Kidney (tissue), 14 donors: ENCODE data around the gene GLB1L2. TPM values are rescaled to one million over a fixed set of nuclear protein-coding genes. Genes with fewer than 3 reads are reported as not detected.
A peak's percentile ranks its signal among the peaks of the same experiment; 100 is the strongest.

Experiments
- DNase-seq, 5 donors: peaks; one replicate each; pipeline ENCODE4 v3.0.0-alpha.2; 2013 to 2020
- FAIRE-seq: peaks from 2 replicates; lab custom pipeline; 2012; peaks lifted over from hg19 to GRCh38; lab: Jason Lieb, UNC
- H3K27ac ChIP-seq, 2 donors: one replicate each; pipeline ENCODE4 v1.7.0; 2013; ENCODE audit warnings: low read depth in 2 of 2, low read length in 2 of 2, inconsistent platforms in 1 of 2
- H3K27me3 ChIP-seq: one replicate; pipeline ENCODE4 v1.7.1; 2013; ENCODE audit warnings: low read length, inconsistent platforms; ENCODE audit not compliant: control insufficient read depth, insufficient read depth
- H3K36me3 ChIP-seq, 3 donors: one replicate each; pipeline versions ENCODE4 v1.7.0 to v1.7.1; 2013; ENCODE audit warnings: low read length in 3 of 3, control low read depth in 1 of 3, inconsistent platforms in 1 of 3; ENCODE audit not compliant: insufficient read depth in 3 of 3, control insufficient read depth in 2 of 3
- H3K4me1 ChIP-seq, 3 donors: one replicate each; pipeline versions ENCODE4 v1.7.0 to v1.7.1; 2013; ENCODE audit warnings: low read length in 3 of 3, inconsistent platforms in 1 of 3, low read depth in 1 of 3; ENCODE audit not compliant: control insufficient read depth in 2 of 3, insufficient read depth in 2 of 3
- H3K4me3 ChIP-seq, 3 donors: one replicate each; pipeline versions ENCODE4 v1.7.0 to v1.8.1; 2013; ENCODE audit warnings: low read length in 3 of 3, control low read depth in 1 of 3, inconsistent platforms in 1 of 3
- H3K9ac ChIP-seq, 3 donors: one replicate each; pipeline versions ENCODE4 v1.7.0 to v1.7.1; 2013; ENCODE audit warnings: low read length in 3 of 3, control low read depth in 1 of 3, inconsistent platforms in 1 of 3
- H3K9me3 ChIP-seq, 3 donors: one replicate each; pipeline versions ENCODE4 v1.7.0 to v1.7.1; 2013; ENCODE audit warnings: low read length in 3 of 3, control low read depth in 1 of 3, inconsistent platforms in 1 of 3; ENCODE audit not compliant: control insufficient read depth in 2 of 3, insufficient read depth in 1 of 3
- CTCF ChIP-seq: IDR thresholded peaks from 3 replicates; pipeline ENCODE4 v1.5.1; 2012; ENCODE audit warnings: mild to moderate bottlenecking, moderate library complexity, borderline replicate concordance; ENCODE audit not compliant: insufficient read depth; ENCODE audit errors: extremely low read depth
- intact Hi-C: fragments of 100-400 bp; cut with DNase I; formaldehyde crosslinking; loops from one replicate; pipeline ENCODE4 v1.11.1; 2022
- polyA plus RNA-seq: library from polyadenylated mRNA; stranded (reverse); fragments of 350-450 nt; fragmentation: Illumina TruSeq; extraction: RNeasy Lipid Tissue Mini Kit (QIAGEN cat#74804); gene quantifications from one replicate; pipeline ENCODE4 v1.2.3, GENCODE V29; 2014; ENCODE audit warnings: low read depth, low replicate concordance; ENCODE audit not compliant: insufficient read depth
- total RNA-seq: library from RNA; stranded (reverse); fragmentation: NEBNext Ultra II Directional; extraction: Animal tissue kit (Norgen Biotek cat#: 25700); gene quantifications from one replicate; pipeline ENCODE4 v1.2.1, GENCODE V29; 2021
- donor health status: control.
- donor health status: control.
- donor health status: control.
- donor health status: control.
- donor health status: control.
- donor health status: DM: yes; HTN: yes; CAD: no.
- donor health status: Normal renal cell carcinoma (clear cell type).

The GLB1L2 gene
- total and polyA plus RNA-seq, 2 donors from 2014 or later: 10.0 to 26.1 TPM

GRCh38 chr11:134399293-134399654 is 67.5 kb downstream of the GLB1L2 start:
- no peaks in the 10 kb centered on the region for H3K36me3 ChIP-seq
- H3K4me1 ChIP-seq: no peaks in the 10 kb centered on the region
- DNase-seq (peak in 1 of 5 donors; percentile 37), FAIRE-seq (no peak)
- H3K4me3 ChIP-seq: no peak overlapping the region
- intact Hi-C loops: no loop called here
- TF ChIP-seq CTCF: no peak
- H3K9me3 ChIP-seq: no peaks in the 10 kb centered on the region
- no peaks in the 10 kb centered on the region for H3K27me3 ChIP-seq
- no peak overlapping the region for H3K9ac ChIP-seq
- no peak overlapping the region for H3K27ac ChIP-seq

GRCh38 chr11:134399996-134400395 is 68.2 kb downstream of the GLB1L2 start:
- H3K36me3 ChIP-seq: no peaks in the 10 kb centered on the region
- H3K27ac ChIP-seq: no peak overlapping the region
- no peaks in the 10 kb centered on the region for H3K9me3 ChIP-seq
- intact Hi-C loops: no loop called here
- TF ChIP-seq CTCF: no peak
- H3K4me1 ChIP-seq: no peaks in the 10 kb centered on the region
- no peak overlapping the region for H3K9ac ChIP-seq
- H3K4me3 ChIP-seq: no peak overlapping the region
- DNase-seq (no peak), FAIRE-seq (no peak)
- no peaks in the 10 kb centered on the region for H3K27me3 ChIP-seq

DNA sequence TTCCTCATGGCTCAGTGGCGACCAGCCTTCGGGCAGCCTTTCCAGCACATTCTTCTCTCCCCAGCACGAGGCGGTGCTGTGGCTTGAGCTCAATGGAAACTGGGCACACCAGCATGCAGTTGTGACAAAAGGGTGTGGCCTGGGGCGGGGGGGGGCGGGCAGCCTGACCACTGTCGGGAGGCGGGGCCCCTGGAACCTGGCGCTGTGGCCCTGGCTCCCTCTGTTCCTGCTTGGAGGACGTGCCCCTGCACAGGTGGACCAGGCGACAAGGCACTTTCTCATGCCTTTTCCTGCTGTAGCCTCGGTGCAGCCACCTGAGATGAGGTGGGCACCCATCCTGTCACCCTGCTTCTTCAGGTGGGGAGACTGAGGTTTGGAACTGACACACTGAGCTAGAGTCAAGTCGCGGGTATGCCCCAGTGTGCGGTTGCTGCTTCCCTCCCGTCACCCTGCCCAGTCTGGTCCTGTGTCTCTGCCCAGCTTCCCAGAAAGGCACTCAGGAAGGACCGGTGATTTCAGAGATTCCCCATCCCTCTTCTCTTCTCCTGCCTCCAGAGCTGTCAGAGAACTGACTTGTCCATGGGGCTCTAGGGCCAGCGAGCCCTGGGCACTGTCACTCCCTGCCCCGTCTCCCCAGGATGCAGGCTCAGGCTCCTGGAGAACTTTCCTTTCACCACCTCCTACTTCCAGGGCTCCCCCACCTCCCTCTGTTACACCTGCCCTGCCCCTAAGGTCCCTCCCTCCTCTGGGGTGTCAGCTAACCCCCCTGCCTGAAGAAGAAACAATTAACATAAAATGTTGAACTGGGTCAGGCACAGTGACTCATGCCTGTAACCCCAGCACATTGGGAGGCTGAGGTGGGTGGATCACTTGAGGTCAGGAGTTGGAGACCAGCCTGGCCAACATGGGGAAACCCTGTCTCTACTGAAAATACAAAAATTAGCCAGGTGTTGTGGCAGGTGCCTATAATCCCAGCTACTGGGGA is 70.3 kb downstream of the GLB1L2 start:
- Histone ChIP-seq H3K4me3 (no peak overlapping the region), H3K9ac (no peak overlapping the region), H3K9me3 (no peaks in the 10 kb centered on the region), H3K36me3 (no peaks in the 10 kb centered on the region), H3K27ac (no peak overlapping the region), H3K27me3 (no peaks in the 10 kb centered on the region), H3K4me1 (no peaks in the 10 kb centered on the region)
- DNase-seq (peak in 1 of 5 donors; percentile 41), FAIRE-seq (no peak)
- intact Hi-C loops: no loop called here
- no peak for TF ChIP-seq CTCF
